Thyroid gland (tissue), 4 donors: ENCODE results near the gene SH3RF1. TPM values are rescaled to one million over a fixed set of nuclear protein-coding genes. Genes with fewer than 3 reads are reported as not detected.

ENCODE experiments used
- DNase-seq, 2 donors: peaks; one replicate each; pipeline ENCODE4 v3.0.0-alpha.2; 2019
- H3K27ac ChIP-seq, 3 donors: fragments of 200-600 bp; sonication (generic); 1 replicate in 2 of 3; 2 replicates in 1 of 3; pipeline ENCODE4 v1.5.1; 2016 to 2019; ENCODE audit warnings: mild to moderate bottlenecking in 1 of 3, moderate library complexity in 1 of 3
- H3K27me3 ChIP-seq: fragments of 200-600 bp; sonication (generic); one replicate; pipeline ENCODE4 v1.5.1; 2019
- H3K36me3 ChIP-seq, 2 donors: fragments of 200-600 bp; sonication (generic); one replicate each; pipeline ENCODE4 v1.5.1; 2016 to 2019
- H3K4me1 ChIP-seq, 2 donors: fragments of 200-600 bp; sonication (generic); one replicate each; pipeline ENCODE4 v1.5.1; 2017 to 2019
- H3K4me3 ChIP-seq, 3 donors: fragments of 200-600 bp; sonication (generic); replicated peaks in 1 of 3; 1 replicate in 2 of 3; 2 replicates in 1 of 3; pipeline ENCODE4 v1.5.1; 2016; ENCODE audit warnings: mild to moderate bottlenecking in 1 of 3
- H3K9me3 ChIP-seq: fragments of 200-600 bp; sonication (generic); one replicate; pipeline ENCODE4 v1.5.1; 2017
- POLR2A ChIP-seq, 2 donors: fragments of 450-650 bp; IDR thresholded peaks; one replicate each; pipeline ENCODE4 v1.6.1; 2017; ENCODE audit warnings: antibody characterized with exemption in 2 of 2, mild to moderate bottlenecking in 2 of 2, moderate library complexity in 1 of 2
- WGBS, 2 donors: methylation state at CpG; one replicate each; pipeline ENCODE4 v1.1.5; 2017; 5-methylcytosine and 5-hydroxymethylcytosine counted together
- intact Hi-C: fragments of 100-400 bp; cut with DNase I; formaldehyde crosslinking; loops from one replicate; pipeline ENCODE4 v1.15.1; 2023
- total RNA-seq, 4 donors: library from RNA; depleted of rRNA; stranded (reverse); fragments of >200 nt; gene quantifications; one replicate each; pipeline ENCODE4 v1.2.3, GENCODE V29; 2016
- TF ChIP-seq, protein P1 (sequence below), 6 experiments: fragments of 200-600 bp in 3 of 6; fragments of 450-650 bp in 3 of 6; sonication (generic) in 3 of 6; IDR thresholded peaks; one replicate each; pipeline ENCODE4 v1.5.1; 2016 to 2019; ENCODE audit warnings: antibody characterized with exemption in 6 of 6, mild to moderate bottlenecking in 2 of 6, inconsistent platforms in 1 of 6, moderate library complexity in 1 of 6

Gene SH3RF1
- total RNA-seq, 4 donors from 2014 or later: 29.0 to 41.7 (median 32.5) TPM

DNA sequence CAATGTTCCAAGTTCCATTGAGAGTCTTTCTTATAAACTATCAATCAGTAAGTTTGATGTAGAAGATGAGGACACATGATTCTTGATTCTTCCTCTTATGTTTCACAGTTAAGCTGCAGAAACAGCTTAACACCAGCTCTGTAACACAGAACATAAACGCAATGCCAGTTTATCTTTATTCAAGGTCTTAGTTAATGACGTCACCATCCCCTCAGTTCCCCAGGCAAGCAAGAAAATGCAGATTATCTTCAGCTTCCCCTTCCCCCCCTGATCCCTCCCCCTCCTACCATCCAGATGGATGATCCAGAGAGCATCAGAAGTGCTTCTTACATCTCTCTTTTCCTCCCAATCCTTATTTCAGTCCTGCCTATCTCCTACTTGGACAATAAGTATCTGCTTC lies 4.4 kb upstream of the SH3RF1 start:
- intact Hi-C loops: no loop called here

DNA sequence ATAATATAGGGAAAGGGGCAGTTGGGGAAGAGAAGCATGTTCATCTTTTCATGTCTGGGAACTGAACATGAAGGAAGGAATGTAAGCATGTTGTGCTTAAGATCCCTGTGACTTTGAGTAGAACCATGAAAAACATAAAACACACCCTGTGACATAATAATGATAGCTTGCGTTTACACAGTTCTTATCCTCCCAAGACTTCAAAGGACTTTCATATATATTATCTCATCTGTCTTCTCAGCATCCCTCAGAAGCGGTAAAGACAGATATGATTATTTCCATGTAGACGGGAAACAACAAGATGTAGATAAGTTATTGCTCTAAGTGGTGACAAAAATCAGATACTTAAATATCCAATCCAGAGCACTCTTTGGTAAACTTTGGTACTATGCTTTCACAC lies 3.3 kb upstream of the SH3RF1 start:
- Histone ChIP-seq H3K4me3 (no peak overlapping the region), H3K27me3 (no peaks in the 10 kb centered on the region), H3K27ac (no peak overlapping the region), H3K9me3 (no peaks in the 10 kb centered on the region), H3K36me3 (no peaks in the 10 kb centered on the region), H3K4me1 (peaks cover 1 to 10% of the 10 kb centered on the region in 2 donors)
- WGBS, 2 donors: 89 to 93% methylated on average over 3 of the region's 3 CpGs
- DNase-seq: no peak
- TF ChIP-seq, protein P1, sequence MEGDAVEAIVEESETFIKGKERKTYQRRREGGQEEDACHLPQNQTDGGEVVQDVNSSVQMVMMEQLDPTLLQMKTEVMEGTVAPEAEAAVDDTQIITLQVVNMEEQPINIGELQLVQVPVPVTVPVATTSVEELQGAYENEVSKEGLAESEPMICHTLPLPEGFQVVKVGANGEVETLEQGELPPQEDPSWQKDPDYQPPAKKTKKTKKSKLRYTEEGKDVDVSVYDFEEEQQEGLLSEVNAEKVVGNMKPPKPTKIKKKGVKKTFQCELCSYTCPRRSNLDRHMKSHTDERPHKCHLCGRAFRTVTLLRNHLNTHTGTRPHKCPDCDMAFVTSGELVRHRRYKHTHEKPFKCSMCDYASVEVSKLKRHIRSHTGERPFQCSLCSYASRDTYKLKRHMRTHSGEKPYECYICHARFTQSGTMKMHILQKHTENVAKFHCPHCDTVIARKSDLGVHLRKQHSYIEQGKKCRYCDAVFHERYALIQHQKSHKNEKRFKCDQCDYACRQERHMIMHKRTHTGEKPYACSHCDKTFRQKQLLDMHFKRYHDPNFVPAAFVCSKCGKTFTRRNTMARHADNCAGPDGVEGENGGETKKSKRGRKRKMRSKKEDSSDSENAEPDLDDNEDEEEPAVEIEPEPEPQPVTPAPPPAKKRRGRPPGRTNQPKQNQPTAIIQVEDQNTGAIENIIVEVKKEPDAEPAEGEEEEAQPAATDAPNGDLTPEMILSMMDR (IDR thresholded peaks at IDR 0.05): no peak
- TF ChIP-seq POLR2A (IDR thresholded peaks at IDR 0.05): no peak
- intact Hi-C loops: no loop called here

More for the DNA sequence above, 4.4 kb upstream of the SH3RF1 start:
- Histone ChIP-seq H3K27ac (no peak overlapping the region), H3K4me3 (no peak overlapping the region), H3K4me1 (peaks cover 0 to 13% of the 10 kb centered on the region in 2 donors), H3K36me3 (no peaks in the 10 kb centered on the region), H3K9me3 (no peaks in the 10 kb centered on the region), H3K27me3 (no peaks in the 10 kb centered on the region)
- no peak for DNase-seq
- 78 to 79% methylated on average over 2 of the region's 2 CpGs for WGBS, 2 donors
- TF ChIP-seq POLR2A (IDR thresholded peaks at IDR 0.05): no peak
- TF ChIP-seq, protein P1 (IDR thresholded peaks at IDR 0.05): no peak

DNA sequence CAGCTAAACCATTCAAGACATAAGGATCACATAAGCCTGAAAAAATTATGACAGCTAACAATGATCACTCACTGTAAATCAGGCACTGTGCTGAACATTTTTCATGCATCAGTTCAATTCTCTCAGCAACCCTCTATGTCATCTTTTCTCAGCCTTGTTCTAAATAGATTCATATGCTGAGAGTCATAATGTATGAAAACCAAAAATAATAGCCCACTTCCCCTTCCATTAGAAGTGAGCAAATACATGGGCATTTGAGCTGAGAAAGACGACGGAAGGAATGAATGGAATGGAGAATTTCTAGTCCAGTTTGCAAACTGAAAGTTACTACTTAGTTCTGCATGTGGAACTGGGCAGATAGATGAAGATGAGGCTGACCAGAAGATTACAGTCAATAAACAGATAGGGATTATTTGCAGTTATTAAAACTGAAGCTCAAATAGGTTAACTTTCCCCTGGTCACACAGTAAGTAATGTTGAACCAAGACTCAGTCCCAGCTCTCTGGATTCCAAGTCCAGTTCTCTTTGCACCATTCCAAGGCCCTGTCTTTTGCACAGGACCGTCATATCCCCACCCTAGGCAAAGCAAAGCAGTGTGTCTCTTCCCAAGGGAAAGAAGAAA lies 1.6 kb upstream of the SH3RF1 start:
- Histone ChIP-seq H3K4me3 (peak overlapping the region in 1 of 3 donors; percentile 96), H3K4me1 (peaks cover 9 to 18% of the 10 kb centered on the region in 2 donors), H3K36me3 (no peaks in the 10 kb centered on the region), H3K27me3 (no peaks in the 10 kb centered on the region), H3K9me3 (no peaks in the 10 kb centered on the region), H3K27ac (peak overlapping the region in 2 of 3 donors; percentile 98)
- TF ChIP-seq, protein P1 (IDR thresholded peaks at IDR 0.05): no peak
- TF ChIP-seq POLR2A (IDR thresholded peaks at IDR 0.05): no peak
- intact Hi-C loops: no loop called here
- 52 to 54% methylated on average over 3 of the region's 3 CpGs for WGBS, 2 donors
- DNase-seq: no peak

DNA sequence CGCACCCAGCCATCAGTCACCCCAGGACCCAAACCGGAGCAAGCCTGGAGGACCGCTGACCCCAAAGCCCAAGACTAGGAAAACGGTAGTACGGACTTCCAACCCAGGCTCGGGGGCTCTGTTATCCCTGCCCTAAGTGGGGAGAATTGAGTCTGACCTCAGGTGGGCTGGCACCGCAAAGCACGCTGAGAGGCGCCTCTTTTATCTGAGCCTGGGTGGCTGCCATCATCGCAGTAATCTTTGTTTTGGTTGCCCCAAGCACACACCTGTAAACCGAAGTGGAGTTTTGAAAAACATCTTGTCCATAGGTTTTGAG lies 894 bp upstream of the SH3RF1 start:
- TF ChIP-seq, protein P1 (IDR thresholded peaks at IDR 0.05): no peak
- TF ChIP-seq POLR2A (IDR thresholded peaks at IDR 0.05): peak in 1 of 2 donors; percentile 30
- H3K9me3 ChIP-seq: no peaks in the 10 kb centered on the region
- peak; percentile 30 to 38 for DNase-seq
- no peaks in the 10 kb centered on the region for H3K27me3 ChIP-seq
- intact Hi-C loops: no loop called here
- H3K4me3 ChIP-seq: peak overlapping the region; percentile 38 to 96 (median 48)
- peak overlapping the region; percentile 87 to 98 (median 98) for H3K27ac ChIP-seq
- H3K36me3 ChIP-seq: no peaks in the 10 kb centered on the region
- peaks cover 13 to 25% of the 10 kb centered on the region in 2 donors for H3K4me1 ChIP-seq
- 9 to 18% methylated on average over 5 to 9 of the region's 11 CpGs for WGBS, 2 donors

DNA sequence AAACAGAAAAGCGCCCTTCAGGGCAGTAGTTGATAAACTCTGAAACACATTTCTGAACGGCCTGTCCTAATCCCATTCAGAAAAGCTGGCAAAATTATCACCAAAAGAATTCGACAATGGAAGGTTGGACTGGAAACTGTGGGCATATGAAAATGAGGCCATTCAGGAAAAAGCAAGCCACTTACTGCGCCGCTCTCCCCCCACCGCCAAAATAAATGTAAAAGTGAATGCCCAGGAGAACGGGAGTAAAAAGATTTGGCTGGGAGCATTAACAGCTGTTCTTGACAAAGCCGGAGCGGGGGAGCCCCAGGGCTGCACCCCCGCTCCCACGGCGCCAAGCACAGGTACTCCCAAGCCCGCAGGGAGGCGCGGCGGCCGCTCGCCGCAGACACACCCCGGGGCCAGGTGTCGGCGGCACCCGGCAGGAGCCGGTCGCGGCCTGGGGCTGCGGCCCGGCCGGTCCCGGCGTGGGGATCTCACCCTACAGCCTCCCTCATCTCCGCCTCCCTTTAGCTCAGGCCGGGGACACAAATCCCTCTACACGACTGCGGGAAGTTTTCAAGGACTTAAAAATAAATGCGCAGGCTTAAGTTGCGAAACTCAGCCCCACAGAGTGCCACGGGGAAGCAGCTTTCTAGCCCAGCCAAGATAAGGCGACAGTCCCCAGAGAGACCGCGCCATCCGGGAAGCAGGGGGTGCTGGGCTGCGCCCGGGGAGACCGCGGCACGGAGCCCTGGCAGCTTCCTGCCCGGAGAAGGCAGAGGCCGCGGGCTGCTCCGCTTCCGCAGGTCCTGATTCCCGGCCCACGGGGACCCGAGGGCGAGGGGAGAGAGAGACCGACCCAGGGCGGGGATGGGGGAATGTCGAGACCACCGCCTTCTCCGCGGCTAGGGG lies 593 bp downstream of the SH3RF1 start:
- H3K36me3 ChIP-seq: no peaks in the 10 kb centered on the region
- H3K4me3 ChIP-seq: peak overlapping the region; percentile 50 to 96 (median 76)
- TF ChIP-seq POLR2A (IDR thresholded peaks at IDR 0.05): peak in 1 of 2 donors; percentile 13
- TF ChIP-seq, protein P1 (IDR thresholded peaks at IDR 0.05): peak in 3 of 6 experiments; percentile 13 to 27 (median 14)
- H3K9me3 ChIP-seq: no peaks in the 10 kb centered on the region
- H3K27ac ChIP-seq: peak overlapping the region; percentile 87 to 98 (median 98)
- H3K27me3 ChIP-seq: no peaks in the 10 kb centered on the region
- peak; percentile 69 to 72 for DNase-seq
- H3K4me1 ChIP-seq: peaks cover 27 to 31% of the 10 kb centered on the region in 2 donors
- intact Hi-C loops: loop anchor here (10.0 kb wide), 1 partner anchor 135 kb away; no protein-coding TSS in a partner anchor
- WGBS, 2 donors: 1% methylated on average over 17 to 18 of the region's 62 CpGs
